GDM1 (cell line): Measurements from ENCODE around the gene GP1BB.
A peak's percentile ranks its signal among the peaks of the same experiment; 100 is the strongest.
"Not testable (repeated sequence)": the region's sequence is repeated elsewhere in the genome, so short reads cannot be mapped to it uniquely, and the experiment has no call there.

Experiments
- DNase-seq: peaks from one replicate; lab custom pipeline; 2025; lab: John Stamatoyannopoulos, UW

GP1BB gene

DNA sequence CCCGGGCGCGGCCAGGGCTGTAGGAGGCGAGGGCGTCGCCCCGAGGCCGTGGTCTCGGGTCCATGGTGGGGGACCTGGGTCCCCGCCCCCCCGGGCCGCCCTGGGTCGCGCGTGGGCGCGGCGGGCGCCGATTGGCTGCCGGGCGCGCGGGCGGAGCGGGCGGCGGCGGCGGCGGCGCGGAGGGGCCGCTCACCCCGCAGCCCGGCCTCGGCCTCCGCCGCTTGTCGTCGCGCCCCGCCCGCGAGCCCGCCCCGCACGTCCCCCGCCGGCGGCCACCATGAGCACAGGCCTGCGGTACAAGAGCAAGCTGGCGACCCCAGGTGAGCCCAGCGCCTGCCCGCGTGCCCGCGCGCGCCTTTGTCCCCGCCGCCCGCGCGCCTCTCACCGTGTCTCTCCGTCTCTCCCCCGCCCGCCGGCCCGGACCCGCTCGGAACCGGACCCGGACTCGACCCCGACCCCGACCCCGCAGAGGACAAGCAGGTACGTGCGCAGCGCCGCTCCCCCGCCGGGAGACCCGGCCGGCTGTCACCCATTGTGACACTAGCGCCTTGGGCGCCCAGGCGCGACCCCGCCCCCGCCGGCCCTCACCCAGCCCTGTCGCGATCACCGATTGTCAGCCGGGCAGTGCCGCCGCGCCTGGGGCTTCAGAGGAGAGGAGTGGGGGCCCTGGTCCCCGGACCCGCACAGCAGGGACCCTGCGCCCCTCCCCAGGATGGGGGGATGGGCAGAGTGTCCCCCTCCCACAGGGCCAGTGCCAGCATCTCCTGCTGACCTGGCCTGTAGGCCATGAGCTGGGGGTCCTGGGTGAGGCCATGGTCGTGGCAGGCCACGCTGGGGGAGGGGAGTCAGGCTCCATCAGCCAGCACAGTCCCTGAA, 8.8 kb upstream of the GP1BB start, which contains the start of gene SEPTIN5:
SEPTIN5 (plus strand) TSS at position 192 of the 876 bp plus-strand sequence; CDS start at position 278, 86 bp downstream.
- DNase-seq = no peak

GRCh38 chr22:19715188-19715930, 8.0 kb upstream of the GP1BB start:
- no peak for DNase-seq

GRCh38 chr22:19716041-19716828, 7.1 kb upstream of the GP1BB start:
- DNase-seq = no peak

- no peak for DNase-seq
These were observed 6.6 kb upstream of the GP1BB start for GRCh38 chr22:19716829-19717105.

GRCh38 chr22:19717181-19717580, 6.2 kb upstream of the GP1BB start:
- no peak for DNase-seq

DNA sequence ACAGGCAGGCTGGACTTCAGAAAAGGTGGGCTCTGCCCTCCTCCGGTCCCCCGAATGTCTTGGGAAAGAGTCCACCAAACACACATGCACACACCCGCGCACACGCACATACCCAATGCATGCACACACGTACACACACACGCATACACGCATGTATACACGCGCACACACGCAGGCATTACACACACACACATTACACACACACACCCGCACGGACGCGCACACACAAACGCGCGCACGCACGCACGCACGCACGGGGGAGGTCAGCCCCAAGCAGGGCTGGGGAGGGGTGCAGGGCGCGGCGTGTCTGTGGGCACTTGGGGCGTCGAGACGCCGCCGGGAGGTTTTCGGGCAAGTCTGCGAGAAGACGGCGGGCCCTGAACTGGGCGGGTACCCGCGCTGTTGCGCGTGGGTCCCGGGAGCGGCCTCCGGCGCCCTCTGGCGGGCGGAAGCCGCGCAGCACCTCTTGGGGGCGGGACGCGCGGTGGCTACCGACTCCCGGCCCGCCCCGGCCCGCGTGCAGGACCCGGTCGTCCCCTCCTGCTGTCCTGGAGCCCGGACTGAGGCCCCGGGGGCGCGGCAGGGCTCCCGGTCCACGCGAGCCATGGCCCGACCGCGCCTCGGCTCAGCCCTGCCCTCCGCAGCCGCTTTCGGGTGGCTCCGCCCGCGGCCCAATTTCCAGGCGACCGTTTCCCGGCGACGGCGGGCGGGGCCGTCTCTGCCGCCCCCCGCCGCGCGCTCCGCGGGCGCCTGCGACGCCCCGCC, 5.5 kb upstream of the GP1BB start:
- peak; percentile 56 for DNase-seq

GRCh38 chr22:19718456-19719049, 4.8 kb upstream of the GP1BB start:
- no peak for DNase-seq

- no peak for DNase-seq
These were observed 4.3 kb upstream of the GP1BB start for GRCh38 chr22:19719050-19719482.

DNA sequence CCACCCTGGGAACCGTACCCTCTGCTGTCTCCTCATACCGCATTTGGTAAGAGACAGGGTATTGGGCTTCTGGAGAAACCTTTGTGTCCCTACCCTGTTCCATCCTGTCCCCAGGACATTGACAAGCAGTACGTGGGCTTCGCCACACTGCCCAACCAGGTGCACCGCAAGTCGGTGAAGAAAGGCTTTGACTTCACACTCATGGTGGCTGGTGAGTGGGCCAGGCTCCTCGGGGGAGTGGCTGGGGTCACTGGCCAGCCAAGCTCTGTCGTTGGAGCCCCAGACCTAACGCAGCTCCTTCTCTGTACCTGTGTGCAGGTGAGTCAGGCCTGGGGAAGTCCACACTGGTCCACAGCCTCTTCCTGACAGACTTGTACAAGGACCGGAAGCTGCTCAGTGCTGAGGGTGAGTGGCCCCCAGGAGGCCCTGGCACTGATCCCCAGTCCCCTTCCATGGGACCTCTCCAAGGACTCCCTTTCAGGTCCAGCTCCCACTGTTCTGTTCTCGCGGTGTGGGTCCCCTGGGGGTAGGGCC, 3.8 kb upstream of the GP1BB start:
- no peak for DNase-seq

DNA sequence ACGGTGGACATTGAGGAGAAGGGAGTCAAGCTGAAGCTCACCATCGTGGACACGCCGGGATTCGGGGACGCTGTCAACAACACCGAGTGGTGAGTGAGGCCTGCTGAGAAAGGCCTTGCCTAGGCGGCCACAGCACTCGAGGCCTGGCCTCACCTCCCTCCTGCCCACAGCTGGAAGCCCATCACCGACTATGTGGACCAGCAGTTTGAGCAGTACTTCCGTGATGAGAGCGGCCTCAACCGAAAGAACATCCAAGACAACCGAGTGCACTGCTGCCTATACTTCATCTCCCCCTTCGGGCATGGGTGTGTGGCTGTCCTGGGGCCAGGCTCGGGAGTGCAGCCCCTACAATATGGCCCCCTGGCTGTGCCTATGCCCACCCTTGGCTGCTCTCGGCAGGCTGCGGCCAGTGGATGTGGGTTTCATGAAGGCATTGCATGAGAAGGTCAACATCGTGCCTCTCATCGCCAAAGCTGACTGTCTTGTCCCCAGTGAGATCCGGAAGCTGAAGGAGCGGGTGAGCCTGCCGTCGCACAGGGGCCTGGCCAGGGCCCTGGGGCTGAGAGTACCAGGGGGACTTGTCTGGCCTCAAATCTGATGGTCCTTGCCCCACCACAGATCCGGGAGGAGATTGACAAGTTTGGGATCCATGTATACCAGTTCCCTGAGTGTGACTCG, 3.0 kb upstream of the GP1BB start:
- DNase-seq = no peak

- no peak for DNase-seq
These were observed 2.4 kb upstream of the GP1BB start for GRCh38 chr22:19720999-19721329.

- DNase-seq = no peak
These were observed 1.8 kb upstream of the GP1BB start for GRCh38 chr22:19721330-19722177.

GRCh38 chr22:19722178-19722981, 959 bp upstream of the GP1BB start:
- no peak for DNase-seq

- no peak for DNase-seq
These were observed 432 bp upstream of the GP1BB start for GRCh38 chr22:19722982-19723231.

DNA sequence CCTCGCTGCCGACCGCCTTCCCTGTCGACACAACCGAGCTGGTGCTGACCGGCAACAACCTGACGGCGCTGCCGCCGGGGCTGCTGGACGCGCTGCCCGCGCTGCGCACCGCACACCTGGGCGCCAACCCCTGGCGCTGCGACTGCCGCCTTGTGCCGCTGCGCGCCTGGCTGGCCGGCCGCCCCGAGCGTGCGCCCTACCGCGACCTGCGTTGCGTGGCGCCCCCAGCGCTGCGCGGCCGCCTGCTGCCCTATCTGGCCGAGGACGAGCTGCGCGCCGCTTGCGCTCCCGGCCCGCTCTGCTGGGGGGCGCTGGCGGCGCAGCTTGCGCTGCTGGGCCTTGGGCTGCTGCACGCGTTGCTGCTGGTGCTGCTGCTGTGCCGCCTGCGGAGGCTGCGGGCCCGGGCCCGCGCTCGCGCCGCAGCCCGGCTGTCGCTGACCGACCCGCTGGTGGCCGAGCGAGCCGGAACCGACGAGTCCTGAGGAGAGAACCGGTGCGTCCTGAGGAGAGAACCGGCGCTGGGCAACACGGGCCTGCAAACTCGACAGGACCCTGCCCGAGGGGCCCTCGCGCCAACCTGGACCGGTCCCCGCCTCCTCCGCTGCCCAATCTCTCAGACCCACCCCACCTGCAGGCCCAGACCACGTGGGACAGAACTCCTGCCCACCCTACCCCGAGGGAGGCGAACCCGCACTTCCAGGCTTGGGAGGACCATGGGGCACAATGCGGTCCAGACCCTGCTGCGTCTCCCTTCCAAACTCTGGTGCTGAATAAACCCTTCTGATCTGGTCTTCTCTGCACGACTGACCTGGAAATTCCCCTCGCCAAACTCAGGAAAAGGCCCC, 866 bp downstream of the GP1BB start:
- DNase-seq = no peak

GRCh38 chr22:19724927-19725661, 1.8 kb downstream of the GP1BB start:
- DNase-seq = no peak

- DNase-seq = not testable (repeated sequence)
These were observed 2.9 kb downstream of the GP1BB start for GRCh38 chr22:19726064-19726788.
